NCI-H510A treated with DMSO at 0.1 percent for 48 hours (cell line): Measurements from ENCODE around the gene OR2C3.
"Not testable (repeated sequence)": the region's sequence is repeated elsewhere in the genome, so short reads cannot be mapped to it uniquely, and the experiment has no call there.

ENCODE experiments used
- DNase-seq: peaks from one replicate; lab custom pipeline; 2025; lab: John Stamatoyannopoulos, UW

Gene OR2C3

DNA sequence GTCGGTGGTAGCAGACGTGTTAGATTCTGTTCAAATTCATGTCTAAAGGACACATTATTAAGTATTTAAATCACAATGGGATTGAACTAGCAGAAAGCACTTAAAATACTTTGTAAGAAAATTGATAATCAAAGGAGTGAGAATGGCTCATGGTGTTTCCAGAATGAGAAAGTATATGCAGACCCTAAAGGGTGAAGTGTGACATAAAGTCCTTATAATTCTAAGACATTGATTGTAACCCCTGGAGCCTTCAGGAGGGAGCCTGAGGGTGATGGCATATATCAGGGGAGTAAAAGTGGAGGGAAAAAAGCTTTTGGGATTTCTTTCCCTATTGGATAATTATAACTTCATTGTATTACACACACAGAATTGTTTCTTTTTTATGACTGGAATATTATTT lies at the start of gene OR2C3:
OR2C3 (minus strand) TSS at position 101 of the 400 bp plus-strand sequence. CDS start 3,929 bp downstream, outside the sequence.
- no peak for DNase-seq

DNA sequence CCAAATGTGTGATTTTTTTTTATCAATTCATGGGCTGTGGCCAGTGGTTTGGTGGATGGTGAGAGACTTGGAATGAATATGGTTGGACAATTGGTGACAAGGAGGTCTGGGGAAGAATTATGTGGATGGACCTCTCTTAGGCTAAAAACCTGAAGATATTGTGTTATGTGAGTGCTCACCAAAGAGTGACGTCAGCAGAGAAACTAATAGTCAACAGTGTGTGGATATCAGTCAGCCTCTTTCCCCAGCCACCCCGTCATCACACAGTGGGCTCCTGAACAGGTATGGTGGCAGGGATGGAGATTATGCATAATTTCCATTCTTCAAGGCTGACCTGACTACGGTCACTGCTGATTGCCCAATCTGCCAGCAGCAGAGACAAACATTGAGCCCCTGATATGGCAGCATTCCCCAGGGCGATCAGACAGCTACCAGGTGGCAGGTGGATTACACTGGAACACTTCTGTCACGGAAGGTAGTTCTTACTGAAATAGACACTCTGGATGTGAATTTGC lies 42.8 kb upstream of the OR2C3 start:
- DNase-seq, result no peak

DNA sequence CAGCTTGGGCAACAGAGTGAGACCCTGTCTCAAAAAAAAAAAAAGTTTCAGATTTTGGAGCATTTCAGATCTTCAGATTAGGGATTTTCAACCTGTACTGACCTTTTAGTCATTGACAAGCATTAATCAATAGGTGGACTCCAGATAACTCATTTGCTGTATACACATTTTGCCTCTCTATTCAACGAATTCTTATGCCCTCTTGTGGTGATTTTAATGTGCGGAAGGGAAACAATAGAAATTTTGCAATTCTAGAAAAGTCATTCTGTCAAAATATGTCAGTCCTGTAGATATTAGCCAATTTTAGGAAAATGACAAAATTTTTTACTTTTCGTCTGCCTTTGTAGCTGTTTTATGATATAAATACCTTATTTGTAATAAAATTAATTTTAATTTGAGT lies 40.3 kb upstream of the OR2C3 start:
- DNase-seq, result peak; percentile 3

DNA sequence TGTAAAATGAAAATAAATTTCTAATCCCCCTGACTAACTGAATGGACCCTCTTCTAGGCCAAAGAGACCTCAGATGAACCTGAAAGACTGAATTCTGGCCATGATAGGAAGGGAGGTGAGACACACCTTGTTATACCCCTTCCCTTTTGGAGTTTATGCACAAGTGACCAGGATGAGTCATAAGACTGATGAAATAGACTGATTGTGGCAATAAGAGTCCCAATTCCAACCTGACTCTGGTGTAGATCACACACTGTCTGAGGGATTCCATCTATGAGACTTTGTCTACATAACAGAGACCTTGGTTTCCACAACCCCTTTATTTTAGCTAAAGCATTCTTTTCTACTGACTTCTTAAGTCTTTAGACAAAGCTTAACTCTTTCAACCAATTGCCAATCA lies 38.4 kb upstream of the OR2C3 start:
- no peak for DNase-seq

DNA sequence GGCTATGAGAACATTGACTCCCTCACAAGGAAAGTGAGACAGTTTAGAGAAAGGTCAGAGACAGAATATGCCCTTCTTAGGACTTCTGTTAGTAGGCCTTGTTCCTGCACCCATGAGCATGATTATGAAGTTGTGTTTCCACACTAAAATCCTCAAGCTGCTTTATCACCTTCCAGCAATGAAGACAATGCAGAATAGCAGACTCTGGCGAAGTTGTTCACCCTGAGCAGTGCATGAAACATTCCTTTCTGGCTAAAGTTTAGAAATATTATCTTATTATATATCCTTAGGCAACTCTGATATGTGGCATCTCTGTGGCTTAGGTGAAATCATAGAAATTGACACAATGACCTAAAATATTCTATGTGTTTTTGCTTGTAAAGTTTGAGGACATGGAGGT lies 38.0 kb upstream of the OR2C3 start:
- DNase-seq, result no peak

DNA sequence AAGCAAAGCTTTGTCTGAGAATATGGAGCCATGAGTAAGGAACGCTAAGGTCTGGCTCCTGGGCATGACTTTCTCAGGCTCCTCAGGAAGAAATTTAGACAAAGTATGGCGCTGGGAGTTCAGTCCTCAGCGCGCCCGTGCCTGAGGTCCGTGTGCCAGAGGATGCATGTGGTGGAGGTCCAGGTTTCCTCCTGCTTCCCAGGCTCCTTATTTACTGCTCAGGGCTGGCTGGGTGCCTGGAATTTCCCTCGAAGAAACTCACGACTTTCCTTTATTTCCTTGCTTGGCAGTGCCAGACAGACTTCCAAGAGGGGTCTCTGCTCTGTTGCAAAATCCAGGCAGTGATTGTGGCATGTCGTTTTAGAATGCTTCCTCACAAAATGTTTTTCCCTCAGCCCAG lies 26.0 kb upstream of the OR2C3 start:
- no peak for DNase-seq

DNA sequence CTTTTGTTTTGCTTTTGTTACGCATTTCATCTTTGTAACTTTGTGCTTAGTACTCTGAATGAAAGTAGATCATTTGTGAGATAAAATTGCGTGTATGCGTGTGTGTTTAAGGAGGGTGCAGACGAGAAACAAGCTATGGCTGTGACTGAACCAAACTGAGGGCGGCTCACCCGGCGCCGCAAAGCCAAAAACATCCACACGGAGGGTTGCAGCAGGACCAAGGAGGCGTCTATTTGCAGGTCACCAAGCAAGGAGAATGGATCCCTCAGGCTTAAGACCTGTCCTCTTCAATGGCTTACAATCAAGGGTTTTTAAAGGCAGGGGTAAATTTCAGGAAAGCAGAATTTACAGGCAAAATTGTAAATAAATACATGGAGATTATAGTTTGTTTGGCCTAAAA lies 25.5 kb upstream of the OR2C3 start:
- no peak for DNase-seq

DNA sequence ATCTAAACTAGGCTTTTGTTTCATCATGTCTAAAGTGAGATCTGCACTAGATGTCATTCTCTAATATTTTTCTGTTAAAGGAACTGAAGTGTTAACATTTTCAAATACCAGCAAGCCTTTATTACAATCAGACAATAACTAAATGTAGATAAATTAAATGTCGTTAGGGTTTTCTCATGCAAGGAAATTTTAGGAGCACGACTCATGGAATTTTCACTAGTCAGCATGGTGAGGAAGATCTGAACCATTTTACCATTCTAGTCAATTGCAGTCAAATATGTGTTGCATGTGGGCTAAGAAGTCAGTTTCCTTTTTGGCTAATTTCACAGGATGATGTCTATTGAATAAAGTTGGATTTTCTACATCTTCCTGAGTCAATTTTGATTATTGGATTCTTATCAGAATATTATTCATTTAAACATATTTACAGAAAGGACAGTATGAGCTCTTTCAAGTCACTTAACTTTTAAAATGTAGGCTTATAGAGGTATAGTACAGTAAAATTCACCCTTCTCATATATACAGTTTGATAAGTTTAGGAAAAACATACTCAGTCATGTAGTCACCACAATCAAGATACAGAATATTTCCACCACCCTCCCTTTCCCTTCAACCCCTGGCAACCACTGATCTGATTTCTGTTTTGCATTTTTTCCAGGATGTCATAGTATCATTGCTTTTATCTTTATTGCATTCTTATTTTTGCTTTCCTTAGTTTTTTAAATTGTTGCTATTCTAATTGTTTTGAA lies 21.9 kb upstream of the OR2C3 start:
- DNase-seq, result no peak

DNA sequence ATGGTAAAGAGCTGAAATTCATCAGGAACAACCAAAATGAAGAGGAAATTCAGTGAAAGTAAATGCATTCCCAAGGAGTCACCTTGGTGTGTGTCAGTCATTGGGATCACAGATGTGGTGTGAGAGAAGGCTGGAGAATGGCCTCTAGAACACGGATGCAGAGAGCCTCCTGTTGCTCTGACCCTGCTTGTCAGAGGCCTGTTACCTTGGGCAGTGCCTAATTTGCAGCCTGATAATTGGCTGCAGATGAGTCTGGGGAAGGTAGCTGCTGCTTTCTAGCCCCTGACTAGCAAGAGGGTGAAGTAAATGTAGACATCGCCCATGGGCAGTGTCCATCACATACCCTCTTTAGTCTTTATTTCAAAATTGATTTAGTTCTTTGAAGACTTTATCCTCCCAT lies 16.0 kb upstream of the OR2C3 start:
- no peak for DNase-seq

DNA sequence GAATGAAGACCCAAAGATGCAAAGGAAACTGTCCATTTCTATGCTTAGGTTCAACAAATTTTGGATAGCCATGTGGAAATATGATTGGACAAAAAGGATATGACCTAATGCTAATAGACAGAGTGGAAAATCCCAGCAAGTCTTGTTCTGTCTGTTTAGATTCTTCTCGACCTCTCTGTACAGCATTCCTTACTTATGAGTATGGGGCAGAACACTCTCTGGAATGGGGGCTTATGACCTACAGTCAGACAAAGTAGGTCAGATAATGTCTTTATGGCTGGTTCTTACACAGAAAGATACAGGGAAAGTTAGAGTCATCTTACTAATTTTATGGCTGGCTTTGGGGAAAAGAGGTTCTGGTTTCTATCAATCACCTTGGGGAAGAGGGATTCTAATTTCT lies 15.5 kb upstream of the OR2C3 start:
- DNase-seq, result no peak

DNA sequence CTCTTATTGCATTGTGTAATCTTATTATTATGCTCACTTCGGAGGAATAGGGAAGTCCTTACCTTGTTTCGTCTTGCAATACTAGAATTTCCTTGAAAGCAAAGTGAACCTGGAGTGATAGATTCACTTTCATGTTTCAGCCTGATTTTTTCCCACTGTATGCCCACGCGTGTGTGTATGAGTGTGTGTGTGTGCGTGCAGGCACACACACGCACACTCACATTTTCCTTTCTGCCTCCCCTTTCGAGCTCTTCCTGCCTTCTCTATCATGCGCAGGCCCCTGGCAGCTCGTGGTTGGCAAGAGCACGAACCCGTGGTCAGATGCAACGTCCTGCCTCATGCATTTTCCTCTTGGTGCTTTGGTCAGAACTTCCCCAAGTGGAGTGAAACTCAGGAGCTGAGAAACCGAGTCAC lies 12.5 kb upstream of the OR2C3 start, which contains the start of gene GCSAML:
GCSAML (plus strand) TSS at position 366 of the 414 bp plus-strand sequence. CDS start 58 bp downstream, outside the sequence.
- no peak for DNase-seq

DNA sequence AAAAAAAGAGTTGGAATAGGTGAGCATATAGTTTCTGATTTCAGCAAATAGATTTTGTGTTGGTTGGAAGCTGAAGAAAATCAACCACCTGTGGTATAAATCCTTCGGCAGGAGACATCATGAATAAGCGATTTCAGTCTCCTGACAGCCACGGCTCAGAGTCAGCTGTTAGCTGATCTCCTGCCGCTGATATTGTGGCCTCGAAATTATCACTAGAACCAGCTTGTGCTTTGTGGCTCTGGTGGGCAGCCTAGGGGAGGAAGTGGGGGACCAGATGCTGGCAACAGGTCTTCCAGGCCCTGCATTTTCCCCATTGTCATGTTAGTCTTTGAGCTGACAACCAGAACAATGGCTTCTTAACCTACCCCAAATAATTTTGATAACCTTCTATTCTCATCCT lies 11.9 kb upstream of the OR2C3 start:
- no peak for DNase-seq

DNA sequence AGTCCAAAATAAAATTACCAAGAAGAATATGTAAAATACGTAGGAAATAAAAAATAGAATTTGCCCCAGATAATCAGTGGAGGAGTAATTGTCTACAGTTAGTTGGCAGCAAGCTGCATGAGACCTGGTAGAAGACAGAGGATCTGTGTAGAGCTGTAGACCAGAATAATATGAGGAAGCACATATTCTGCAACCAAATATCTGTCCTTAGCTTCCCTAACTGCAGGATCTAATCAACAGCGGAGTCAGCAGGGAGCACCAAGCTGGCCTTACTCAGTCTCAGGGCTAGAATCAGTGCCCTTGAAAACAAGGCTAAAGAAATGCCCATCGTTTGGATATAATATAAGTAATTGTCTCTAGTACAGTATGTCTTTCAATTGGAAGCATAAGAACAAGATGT lies 6.6 kb upstream of the OR2C3 start:
- no peak for DNase-seq

DNA sequence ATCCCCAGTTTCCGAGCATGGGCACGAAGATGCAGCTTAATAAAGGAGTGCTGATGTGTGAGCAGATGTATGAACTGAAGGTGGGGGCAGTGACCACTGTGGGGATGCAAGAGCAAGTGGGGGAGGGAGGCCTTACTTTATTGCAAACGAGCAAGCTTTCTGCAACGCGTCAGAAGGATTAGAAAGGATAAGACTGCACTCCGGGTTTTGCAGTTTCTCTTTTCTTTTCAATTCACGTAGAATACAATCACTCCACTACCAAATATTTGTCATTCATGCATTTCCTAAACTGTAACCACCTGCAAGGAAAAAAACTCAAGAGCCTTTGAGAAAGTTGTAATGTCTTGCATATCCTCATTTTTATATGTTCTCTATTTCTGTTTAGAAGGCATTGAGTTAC lies 4.3 kb upstream of the OR2C3 start:
- DNase-seq, result no peak

DNA sequence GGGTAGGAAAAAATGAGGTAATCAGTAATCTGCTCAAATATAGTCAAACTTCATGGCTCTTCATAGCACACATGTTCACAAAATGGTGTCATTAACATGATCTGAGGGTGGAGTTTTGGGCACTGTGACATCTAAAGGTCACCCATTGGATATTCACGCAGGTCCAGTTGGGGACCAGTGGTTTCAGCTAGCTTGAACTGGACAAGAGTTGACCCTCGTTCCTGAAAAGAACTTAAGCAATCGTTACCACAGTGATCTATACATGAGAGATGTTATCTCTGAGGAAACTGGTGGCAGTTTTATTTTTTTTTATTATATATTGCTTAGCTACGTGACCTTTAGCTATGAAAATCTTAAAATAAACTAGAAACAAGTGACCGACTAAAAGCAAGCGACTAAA lies 3.0 kb upstream of the OR2C3 start:
- DNase-seq, result no peak

DNA sequence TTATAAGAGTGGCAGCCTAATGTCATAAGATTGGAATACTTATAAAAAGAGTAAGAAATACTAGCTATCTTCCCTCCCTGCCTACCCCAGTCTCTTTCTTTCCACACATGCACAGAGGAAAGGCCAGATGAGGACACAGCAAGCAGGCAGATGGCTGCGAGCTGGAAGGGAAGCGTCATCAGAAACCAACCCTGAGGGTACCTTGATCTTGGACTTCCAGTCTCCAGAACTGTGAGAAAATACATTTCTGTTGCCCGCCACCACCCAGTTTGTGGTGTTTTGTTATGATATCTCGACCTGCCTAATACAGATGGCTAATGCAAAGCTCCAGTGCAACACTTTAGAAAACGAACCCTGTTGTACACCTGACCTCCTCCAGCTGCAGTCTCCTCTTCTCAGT lies 2.3 kb upstream of the OR2C3 start:
- no peak for DNase-seq

DNA sequence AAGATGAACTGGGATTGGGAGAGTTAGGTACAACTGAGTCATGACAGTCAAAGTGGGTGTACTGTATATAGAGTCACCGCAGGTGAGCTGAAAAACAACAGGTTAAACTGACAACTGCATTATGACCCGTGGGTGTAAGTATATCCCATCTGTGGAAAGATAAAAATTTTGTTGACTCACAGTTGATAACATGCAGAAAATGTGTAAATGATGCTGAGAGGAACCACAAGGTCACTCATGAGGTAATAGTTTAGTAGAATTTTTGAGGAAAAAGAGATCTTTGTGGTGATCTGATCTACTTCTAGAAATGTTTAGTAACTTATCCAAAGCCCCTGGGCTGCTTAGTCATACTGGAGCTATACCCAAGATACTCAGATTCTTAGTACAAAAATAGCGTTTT lies 838 bp downstream of the OR2C3 start:
- DNase-seq, result no peak

DNA sequence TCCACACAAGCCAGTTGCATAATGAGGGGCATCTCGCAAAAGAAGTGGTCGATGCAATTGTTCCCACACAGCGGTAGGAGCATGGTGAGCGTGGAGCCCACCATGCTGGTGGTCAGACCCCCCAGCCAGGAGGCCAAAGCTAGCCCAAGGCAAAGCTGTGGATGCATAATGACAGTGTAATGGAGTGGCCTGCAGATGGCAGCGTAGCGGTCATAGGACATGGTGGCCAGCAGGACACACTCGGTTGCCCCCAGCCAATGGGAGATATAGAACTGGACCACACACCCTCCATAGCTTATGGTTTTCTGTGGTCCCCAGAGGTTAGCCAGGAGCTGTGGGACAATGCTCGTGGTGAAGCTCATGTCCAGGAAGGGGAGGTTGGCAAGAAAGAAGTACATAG lies 4.3 kb downstream of the OR2C3 start:
- DNase-seq, result no peak

DNA sequence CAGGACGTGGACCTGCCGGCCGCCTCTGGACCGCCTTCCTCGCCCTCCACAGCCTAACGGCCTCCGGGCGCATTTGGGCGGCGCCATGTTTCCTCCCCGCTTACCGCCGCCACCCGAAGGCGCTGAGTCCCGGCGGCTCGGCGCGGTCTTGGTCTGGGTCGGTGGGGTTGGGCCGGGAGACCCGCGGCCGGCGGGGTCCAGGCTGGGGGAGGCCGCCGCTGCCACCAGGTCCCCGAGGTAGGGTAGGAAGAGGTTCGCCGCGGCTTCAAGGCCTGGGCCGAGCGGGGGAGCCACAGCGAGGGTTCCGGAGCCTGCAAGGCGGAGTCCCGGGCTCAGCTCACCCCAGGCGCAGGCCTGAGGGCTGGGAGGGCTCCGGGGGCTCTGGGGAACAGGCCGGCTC lies 5.5 kb downstream of the OR2C3 start:
- DNase-seq, result no peak

DNA sequence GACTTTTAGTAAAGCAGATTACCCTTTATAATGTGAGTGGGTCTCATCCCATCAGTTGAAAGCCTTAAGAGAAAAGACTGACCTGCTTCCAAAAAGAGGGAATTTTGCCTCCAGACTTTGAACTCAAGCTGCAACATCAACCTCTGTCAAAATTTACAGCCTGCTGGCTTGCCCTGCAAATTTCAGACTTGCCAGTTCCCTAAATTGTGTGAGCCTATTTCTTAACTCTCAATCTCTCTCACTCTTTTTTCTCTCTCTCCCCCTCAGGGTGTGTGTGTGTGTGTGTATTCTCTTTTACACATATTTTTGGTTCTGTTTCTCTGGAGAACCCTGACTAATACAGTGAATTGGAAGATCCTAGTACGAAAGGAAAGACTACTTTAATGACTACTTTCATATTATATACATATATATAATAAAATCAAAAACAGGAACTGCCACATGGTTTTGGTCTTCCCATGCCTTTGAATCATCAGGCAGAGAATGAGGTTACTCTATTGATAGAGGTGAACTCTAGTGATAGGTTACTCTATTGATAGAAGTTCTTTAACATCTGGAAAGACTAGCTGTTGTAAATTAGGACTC lies 6.4 kb downstream of the OR2C3 start:
- DNase-seq, result no peak

DNA sequence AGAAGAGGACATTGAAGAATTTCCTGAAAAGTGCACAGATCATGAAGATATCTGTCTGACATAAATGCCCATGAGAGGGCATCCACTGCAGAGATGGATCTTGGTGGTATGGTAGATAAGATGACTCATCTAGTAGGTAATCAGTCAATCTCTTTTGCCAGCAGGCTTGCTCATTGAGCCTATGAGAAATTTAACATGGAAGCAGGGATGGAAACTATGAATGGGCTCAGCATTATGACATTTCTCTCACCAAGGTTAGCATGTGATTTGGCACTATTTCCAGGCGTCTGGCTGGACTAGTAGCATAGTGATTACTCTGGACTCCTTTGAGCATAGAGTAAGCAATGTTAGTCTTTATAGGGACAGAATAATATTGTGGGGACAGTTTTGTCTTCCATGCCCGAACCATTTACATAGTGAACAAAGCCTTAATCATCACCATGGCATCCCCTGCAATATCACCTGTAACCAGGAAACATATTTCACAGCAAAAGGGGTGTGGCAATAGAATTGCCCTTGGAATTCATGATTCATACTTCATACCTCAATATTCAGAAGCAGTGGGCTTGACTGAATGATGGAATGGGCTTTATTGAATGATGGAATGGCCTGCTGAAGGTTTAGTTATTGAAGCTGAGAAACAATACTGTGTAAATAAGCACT lies 7.3 kb downstream of the OR2C3 start:
- DNase-seq, result no peak

DNA sequence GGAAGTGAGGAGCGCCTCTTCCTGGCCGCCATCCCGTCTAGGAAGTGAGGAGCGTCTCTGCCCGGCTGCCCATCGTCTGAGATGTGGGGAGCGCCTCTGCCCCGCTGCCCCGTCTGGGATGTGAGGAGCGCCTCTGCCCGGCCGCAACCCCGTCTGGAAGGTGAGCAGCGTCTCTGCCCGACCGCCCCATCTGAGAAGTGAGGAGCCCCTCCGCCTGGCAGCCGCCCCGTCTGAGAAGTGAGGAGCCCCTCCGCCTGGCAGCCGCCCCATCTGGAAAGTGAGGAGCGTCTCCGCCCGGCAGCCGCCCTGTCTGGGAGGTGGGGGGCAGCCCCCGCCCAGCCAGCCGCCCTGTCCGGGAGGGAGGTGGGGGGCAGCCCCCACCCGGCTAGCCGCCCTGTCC lies 14.4 kb downstream of the OR2C3 start:
- not testable (repeated sequence) for DNase-seq

DNA sequence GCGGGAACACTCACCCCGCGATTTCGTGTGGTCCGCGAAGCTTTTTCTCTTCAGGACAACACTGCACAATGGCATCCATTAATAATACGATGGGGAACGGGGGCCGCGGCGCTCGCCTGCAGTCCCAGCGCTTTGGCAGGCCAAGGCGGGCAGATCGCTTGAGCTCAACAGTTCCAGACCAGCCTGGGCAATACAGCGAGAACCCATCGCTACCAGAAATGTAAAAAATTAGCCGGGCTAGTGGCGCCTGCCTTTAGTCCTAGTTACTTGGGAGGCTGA lies 17.7 kb downstream of the OR2C3 start:
- DNase-seq, result no peak
